Astrocyte (in vitro differentiated cells and primary cell): ENCODE results near the gene DNHD1.

Experiments
- CTCF ChIP-seq: IDR thresholded peaks from 2 replicates; pipeline ENCODE4 v1.5.1; 2011; ENCODE audit warnings: low read depth, mild to moderate bottlenecking, inconsistent platforms, low read length, moderate library complexity; ENCODE audit not compliant: insufficient read depth
- EZH2 ChIP-seq: IDR thresholded peaks from 2 replicates; pipeline ENCODE4 v1.6.1; 2012; ENCODE audit warnings: mild to moderate bottlenecking, low read length, inconsistent platforms; ENCODE audit not compliant: insufficient read depth

GRCh38 chr11:6610591-6610990, 113.5 kb downstream of the DNHD1 start:
- TF ChIP-seq EZH2, result no peak
- no peak for TF ChIP-seq CTCF
